CD4-positive, alpha-beta T cell treated with Interferon alpha-2 for 1 hour (primary cell): ENCODE measurements around the gene DCST1.
A peak's percentile ranks its signal among the peaks of the same experiment; 100 is the strongest.
"Not testable (repeated sequence)": the region's sequence is repeated elsewhere in the genome, so short reads cannot be mapped to it uniquely, and the experiment has no call there.

Source experiments
- DNase-seq, 2 donors: peaks; one replicate each; pipeline ENCODE4 v3.0.0-alpha.2; 2020 to 2022

Gene DCST1, protein sequence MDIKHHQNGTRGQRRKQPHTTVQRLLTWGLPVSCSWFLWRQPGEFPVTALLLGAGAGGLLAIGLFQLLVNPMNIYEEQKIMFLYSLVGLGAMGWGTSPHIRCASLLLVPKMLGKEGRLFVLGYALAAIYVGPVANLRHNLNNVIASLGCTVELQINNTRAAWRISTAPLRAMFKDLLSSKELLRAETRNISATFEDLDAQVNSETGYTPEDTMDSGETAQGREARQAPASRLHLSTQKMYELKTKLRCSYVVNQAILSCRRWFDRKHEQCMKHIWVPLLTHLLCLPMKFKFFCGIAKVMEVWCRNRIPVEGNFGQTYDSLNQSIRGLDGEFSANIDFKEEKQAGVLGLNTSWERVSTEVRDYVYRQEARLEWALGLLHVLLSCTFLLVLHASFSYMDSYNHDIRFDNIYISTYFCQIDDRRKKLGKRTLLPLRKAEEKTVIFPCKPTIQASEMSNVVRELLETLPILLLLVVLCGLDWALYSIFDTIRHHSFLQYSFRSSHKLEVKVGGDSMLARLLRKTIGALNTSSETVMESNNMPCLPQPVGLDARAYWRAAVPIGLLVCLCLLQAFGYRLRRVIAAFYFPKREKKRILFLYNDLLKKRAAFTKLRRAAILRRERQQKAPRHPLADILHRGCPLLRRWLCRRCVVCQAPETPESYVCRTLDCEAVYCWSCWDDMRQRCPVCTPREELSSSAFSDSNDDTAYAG

GRCh38 chr1:155033524-155033923, at the start of gene DCST1, which contains the start of gene DCST2:
DCST1 (plus strand) TSS chr1:155033824; CDS start chr1:155034037, 213 bp downstream.
DCST2 (minus strand) TSS chr1:155033781; CDS start chr1:155033701, 80 bp downstream.
- DNase-seq = no peak

DNA sequence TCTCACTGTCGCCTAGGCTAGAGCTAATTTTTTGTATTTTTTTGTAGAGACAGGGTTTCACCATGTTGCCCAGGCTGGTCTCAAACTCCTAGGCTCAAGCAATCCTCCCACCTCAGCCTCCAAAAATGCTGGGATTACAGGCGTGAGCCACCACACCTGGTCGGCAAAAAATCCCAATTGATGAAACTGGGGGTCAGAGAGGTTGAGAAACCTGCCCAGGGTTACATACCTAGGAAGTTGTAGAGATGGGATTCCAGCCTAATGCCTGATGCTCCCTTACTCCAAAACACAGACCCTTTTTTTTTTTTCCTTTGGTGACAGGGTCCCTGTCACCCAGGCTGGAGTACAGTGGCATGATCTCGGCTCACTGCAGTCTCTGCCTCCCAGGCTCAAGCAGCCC, 46.9 kb upstream of the DCST1 start:
- DNase-seq = not testable (repeated sequence)

GRCh38 chr1:154987326-154987725, 46.3 kb upstream of the DCST1 start:
- no peak for DNase-seq

GRCh38 chr1:154988058-154988954, 45.3 kb upstream of the DCST1 start:
- no peak for DNase-seq

- DNase-seq = no peak
Observed at GRCh38 chr1:154989195-154989860, 44.3 kb upstream of the DCST1 start.

- DNase-seq = no peak
Observed at GRCh38 chr1:154990276-154990675, 43.3 kb upstream of the DCST1 start.

GRCh38 chr1:154992721-154993571, 40.7 kb upstream of the DCST1 start:
- DNase-seq = no peak

DNA sequence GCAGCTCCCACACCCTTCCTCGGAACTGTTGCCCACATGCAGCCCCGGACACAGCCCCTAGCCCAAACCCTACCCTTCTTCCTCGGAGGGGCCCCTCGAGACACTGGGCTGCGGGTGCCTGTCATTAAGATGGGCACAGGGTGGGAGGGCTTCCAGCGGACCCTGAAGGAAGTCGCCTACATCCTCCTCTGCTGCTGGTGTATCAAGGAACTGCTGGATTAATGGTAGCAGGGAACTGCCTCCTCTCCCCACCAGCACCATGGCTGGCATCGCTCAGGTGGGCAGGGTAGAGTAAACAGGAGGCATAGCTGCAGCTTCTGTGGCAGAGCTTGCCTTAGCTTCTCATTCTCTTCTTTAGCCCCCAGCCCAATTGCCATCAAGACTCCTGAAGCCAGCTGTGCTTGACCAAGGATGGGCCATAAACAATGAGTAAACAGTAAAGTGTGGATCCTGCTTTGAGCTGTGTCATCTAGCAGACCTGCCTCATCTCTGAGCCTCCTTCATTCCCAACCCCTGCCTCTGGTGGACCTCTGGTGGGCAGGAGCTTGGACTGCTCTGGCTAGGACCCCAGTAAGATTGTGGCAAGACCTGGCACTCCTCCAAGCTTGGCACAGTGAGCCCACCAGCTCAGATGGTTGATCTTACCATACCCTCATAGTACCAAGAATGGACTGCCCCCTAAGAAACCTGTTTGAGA, 39.9 kb upstream of the DCST1 start, which contains the start of gene LENEP:
Gene LENEP, plus strand, starts transcription at position 15 of the 697 bp plus-strand sequence. Its CDS starts 22 bp downstream, at position 37.
- DNase-seq = no peak

DNA sequence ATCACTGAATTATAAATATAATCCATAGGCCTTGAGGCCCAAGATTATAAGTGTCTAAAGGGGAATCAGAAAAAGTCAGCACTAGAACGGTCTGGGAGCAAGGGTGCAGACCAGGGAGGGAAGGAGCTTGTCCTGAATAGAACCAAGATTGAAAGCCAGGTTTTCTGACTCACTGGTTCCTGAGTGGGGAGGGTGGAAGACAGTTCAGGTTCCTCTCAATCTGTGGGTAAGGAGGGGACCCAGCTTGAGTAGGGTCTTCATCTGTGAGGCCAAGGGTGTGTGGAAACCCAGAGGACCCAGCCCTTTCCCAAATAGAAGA, 39.4 kb upstream of the DCST1 start:
- DNase-seq = no peak

DNA sequence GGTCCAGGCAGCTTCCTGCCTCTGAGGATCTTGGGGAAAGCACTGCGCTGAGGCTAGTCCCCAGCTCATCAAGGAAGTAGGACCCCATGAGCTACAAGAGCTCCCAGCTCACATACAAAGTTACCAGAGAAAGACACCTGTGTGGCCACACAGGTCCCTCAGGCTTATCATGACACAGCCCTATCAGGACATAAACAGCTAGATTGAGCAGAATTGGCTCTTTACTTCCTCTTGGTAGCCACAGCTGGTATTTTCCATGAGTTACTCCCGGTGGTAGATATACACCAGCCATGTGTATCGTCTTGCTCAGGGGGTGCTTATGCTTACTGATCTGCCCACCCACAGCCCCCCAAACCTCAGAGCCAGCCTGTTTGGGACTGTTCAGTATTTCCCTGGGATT, 39.0 kb upstream of the DCST1 start:
- no peak for DNase-seq

DNA sequence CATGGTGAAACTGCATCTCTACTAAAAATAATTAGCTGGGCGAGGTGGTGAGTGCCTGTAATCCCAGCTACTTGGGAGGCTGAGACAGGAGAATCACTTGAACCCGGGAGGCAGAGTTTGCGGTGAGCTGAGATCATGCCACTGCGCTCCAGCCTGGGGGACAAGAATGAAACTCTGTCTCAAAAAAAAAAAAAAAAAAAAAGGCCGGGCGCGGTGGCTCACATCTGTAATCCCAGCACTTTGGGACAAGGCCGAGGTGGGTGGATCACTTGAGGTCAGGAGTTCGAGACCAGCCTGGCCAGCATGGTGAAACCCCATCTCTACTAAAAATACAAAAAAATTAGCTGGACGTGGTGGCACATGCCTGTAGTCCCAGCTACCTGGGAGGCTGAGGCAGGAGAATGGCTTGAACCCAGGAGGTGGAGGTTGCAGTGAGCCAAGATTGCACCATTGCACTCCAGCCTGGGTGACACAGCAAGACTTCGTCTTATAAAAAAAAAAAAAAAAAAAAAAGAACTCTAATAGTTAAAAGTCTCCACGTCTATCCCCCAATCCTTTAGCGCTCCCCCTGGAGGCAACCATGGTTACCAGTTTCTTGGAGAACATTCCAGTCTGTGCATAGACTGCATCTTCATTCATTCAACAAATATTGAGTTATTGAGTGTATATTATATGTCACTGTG, 38.2 kb upstream of the DCST1 start:
- not testable (repeated sequence) for DNase-seq

GRCh38 chr1:154996966-154997701, 36.5 kb upstream of the DCST1 start:
- DNase-seq = no peak

- DNase-seq = no peak
Observed at GRCh38 chr1:154998201-154998780, 35.3 kb upstream of the DCST1 start.

- peak; percentile 72 to 77 for DNase-seq
Observed at GRCh38 chr1:154998818-154999570, 34.6 kb upstream of the DCST1 start.

- DNase-seq = peak in 1 of 2 donors; percentile 57
Observed at GRCh38 chr1:154999571-155000410, 33.8 kb upstream of the DCST1 start.

GRCh38 chr1:155000411-155000725, 33.3 kb upstream of the DCST1 start:
- DNase-seq = no peak

DNA sequence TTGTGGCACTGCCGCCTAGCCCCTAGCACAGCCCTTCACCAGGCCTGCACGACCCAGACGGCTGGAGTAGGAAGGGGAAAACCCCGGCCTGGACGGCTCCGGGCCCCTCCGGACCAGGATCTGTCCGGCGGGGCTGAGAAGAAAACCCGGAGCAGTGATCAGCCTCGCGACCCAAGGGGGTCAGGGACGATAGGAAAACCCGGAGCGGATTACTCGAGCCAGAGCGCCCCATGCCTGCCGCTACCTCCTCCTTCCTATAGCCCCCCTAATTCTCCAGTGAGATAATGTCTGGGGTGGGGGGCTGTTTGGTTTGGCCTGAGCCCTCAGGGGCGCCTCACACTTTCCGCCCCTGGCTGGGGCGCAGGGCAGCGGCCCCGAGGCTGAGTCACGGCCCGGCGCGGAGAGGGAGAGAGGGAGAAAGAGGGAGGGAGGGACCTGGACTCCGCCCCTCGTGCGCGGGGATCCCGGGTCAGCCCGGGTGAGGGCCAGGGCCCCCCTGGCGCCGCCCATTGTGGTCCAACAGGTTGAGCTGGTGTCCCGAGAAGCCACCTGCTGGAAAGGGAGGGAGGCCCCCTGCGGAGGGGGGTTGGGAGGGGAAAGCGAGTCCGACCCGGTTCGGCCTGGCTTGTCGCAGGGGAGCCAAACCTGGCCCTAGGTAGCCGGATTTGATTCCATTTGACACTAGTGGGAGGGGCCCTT, 32.7 kb upstream of the DCST1 start:
- peak; percentile 71 to 82 for DNase-seq
